ENCODE data around the gene MICB.
A peak's percentile ranks its signal among the peaks of the same experiment; 100 is the strongest.
"Not testable (repeated sequence)": the region's sequence is repeated elsewhere in the genome, so short reads cannot be mapped to it uniquely, and the experiment has no call there.

The MICB gene

DNA sequence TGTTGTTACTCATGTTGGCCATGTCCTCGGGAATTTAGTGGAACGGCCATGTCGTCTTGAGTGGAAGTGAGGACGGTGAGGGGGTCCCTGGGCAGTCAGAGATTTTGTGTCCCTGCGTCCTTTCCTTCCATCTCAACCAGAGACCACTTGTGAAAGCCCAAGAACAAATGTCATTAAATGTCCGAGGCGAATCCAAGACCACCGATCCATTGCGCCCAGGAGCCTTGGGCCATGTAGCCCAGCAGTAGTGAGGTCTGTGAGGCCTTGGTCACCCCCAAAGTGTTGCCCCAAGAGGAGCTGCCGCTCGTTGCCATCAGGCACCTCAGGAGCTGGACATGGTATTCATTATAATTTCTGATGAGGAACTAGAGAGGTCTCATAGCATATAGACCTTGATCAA, 17.4 kb upstream of the MICB start:
- no peak for DNase-seq
- TF ChIP-seq GATA1 (IDR thresholded peaks at IDR 0.05; ENCODE audit: low read depth, low read length) (no peak), POLR2A (IDR thresholded peaks at IDR 0.05; ENCODE audit: low read length) (no peak)

- TF ChIP-seq GATA1 (IDR thresholded peaks at IDR 0.05; ENCODE audit: low read depth, low read length) (no peak), POLR2A (IDR thresholded peaks at IDR 0.05; ENCODE audit: low read length) (no peak)
- no peak for DNase-seq
Observed at GRCh38 chr6:31483392-31483791, 14.6 kb upstream of the MICB start.

DNA sequence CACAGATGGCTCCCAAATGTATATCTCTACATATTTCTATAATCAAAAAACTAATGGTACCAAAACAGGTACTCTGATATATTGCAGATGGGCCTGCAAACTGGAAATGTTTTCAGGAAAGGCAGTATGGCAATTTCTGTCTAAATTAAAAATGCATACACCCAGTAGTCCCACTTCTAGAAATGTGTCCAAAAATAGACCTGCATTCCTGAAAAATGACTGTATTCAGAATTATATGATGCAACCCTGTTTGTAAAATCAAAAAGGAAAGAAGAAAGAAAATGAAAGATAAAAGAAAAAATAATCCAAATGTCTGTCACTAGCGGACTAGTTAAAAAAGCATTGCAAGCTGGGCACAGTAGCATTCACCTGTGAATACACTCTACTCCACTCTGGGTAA, 12.9 kb upstream of the MICB start:
- TF ChIP-seq POLR2A (IDR thresholded peaks at IDR 0.05; ENCODE audit: low read length) (no peak), GATA1 (IDR thresholded peaks at IDR 0.05; ENCODE audit: low read depth, low read length) (no peak)

DNA sequence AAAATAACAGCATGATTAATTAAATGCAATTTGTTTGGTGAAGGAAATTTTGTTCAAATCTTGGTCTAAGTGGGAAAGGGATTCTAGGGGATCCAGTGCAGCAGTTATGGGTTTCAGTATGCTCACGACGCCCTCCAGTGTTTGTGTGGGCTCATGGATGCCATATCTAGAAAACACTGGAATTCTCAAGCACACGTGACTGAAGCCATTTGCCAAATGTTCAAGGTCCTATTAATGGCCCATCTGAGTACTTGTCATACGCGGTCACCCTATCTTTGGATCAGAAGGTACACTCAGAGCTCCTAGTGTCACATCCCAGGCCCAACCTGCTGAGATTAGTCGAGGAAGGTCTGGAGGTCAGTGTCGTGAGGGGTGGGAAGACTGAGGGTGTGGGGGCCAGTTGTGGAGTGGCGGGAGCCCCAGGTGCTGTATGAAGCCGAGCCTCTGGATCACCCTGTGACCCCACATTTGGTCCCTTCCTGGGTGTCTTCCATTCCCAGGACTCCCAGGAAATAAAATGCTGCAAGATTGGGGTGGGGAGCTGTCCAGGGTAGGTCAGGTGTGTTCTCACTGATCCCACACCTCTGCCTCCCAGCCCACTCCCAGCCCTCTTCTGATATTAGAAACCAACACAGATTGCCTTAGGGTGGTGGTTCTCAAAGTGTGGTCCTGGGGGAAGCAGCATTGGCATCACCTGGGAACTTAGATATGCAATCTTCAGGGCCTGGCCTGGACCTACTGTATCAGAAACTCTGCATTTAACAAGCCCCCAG, 11.7 kb upstream of the MICB start:
- DNase-seq: not testable (repeated sequence)

More for the DNA sequence above, 12.9 kb upstream of the MICB start:
- DNase-seq: no peak

- not testable (repeated sequence) for DNase-seq
Observed at GRCh38 chr6:31487674-31488073, 10.3 kb upstream of the MICB start.

DNA sequence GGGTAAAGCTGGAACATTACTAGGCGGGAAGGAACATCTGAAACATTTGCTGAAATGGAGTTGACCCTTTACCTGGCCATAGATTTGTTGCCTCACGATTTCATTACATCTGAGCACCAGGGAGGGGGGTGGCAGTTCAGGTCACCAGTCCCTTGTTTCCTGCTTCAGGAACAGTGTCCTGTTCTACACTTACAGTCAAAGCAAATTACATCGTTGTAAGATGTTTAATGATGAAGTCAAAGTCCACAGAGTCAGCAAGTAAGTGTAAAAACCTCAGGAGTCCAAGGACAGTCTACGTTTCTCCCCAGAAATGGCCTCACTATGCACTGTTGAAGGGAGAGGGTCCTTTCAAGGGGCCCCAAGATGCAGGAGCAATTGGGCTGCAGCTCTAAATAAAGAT, 8.9 kb upstream of the MICB start:
- TF ChIP-seq GATA1 (IDR thresholded peaks at IDR 0.05; ENCODE audit: low read depth, low read length): no peak
- no peak for TF ChIP-seq POLR2A (IDR thresholded peaks at IDR 0.05; ENCODE audit: low read length)
- no peak for DNase-seq

DNA sequence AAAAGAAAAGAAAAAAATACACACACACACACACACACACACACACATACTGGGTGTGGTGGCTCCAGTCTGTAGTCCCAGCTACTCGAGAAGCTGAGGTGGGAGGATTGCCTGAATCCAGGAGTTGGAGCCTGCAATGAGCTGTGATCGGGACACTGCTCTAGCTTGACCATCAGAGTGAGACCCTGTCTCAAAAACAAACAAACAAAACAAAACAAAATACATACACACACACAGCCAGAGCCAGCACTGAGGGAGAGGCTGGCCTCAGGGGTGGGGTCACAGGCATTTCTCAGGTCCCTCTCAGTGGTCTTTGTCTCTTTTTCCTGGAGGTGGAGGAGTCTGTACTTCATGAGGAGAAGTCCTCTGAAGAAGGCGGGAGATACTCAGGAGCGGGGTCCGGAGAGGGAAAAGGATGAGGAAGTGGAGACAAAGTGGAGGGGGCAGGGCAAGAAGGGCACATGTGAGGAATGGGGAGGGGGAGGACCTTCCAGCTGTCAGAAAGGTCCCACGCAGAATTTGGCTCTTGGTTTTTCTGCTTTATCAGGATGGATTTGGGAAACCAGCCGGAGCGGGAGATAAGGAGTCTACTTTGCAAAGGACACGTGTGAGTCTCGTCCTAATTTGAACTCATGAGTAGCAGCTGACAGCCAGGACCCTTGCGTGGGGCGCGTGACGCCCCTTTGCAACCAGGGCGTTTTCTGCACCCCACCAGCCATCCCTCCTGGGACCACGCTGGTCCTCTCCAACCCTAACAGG, 7.7 kb upstream of the MICB start:
- DNase-seq: no peak
- TF ChIP-seq GATA1 (IDR thresholded peaks at IDR 0.05; ENCODE audit: low read depth, low read length) (no peak), POLR2A (IDR thresholded peaks at IDR 0.05; ENCODE audit: low read length) (no peak)

GRCh38 chr6:31493550-31493874, 4.4 kb upstream of the MICB start:
- not testable (repeated sequence) for DNase-seq

GRCh38 chr6:31493875-31494694, 3.9 kb upstream of the MICB start:
- no peak for TF ChIP-seq GATA1 (IDR thresholded peaks at IDR 0.05; ENCODE audit: low read depth, low read length)
- no peak for TF ChIP-seq POLR2A (IDR thresholded peaks at IDR 0.05; ENCODE audit: low read length)
- DNase-seq: peak; percentile 85 to 90

- TF ChIP-seq POLR2A (IDR thresholded peaks at IDR 0.05; ENCODE audit: low read length): no peak
- TF ChIP-seq GATA1 (IDR thresholded peaks at IDR 0.05; ENCODE audit: low read depth, low read length): no peak
- DNase-seq: peak in 1 of 2 experiments; percentile 28
Observed at GRCh38 chr6:31495580-31495979, 2.4 kb upstream of the MICB start.

- not testable (repeated sequence) for DNase-seq
Observed at GRCh38 chr6:31496826-31497225, 1.1 kb upstream of the MICB start.

- DNase-seq: peak in 1 of 2 experiments; percentile 7
Observed at GRCh38 chr6:31498748-31499147, 803 bp downstream of the MICB start.

GRCh38 chr6:31499648-31500047, 1.7 kb downstream of the MICB start:
- DNase-seq: not testable (repeated sequence)

More at GRCh38 chr6:31498748-31499147, 803 bp downstream of the MICB start:
- TF ChIP-seq POLR2A (IDR thresholded peaks at IDR 0.05; ENCODE audit: low read length): no peak
- no peak for TF ChIP-seq GATA1 (IDR thresholded peaks at IDR 0.05; ENCODE audit: low read depth, low read length)

DNA sequence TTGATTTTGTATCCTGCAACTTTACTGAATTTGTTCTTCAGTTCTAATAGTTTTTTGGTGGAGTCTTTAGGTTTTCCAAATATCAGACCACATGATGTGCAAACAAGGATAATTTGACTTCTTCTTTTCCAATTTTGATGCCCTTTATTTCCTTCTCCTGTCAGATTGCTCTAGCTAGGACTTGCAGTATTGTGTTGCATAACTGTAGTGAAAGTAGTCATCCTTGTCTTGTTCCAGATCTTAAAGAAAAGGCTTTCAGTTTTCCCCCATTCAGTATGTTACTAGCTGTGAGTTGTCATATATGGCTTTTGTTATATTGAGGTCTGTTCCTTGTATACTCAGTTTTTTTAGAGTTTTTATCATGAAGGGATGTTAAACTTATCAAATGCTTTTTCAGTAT, 4.6 kb downstream of the MICB start:
- no peak for DNase-seq
- TF ChIP-seq POLR2A (IDR thresholded peaks at IDR 0.05; ENCODE audit: low read length): no peak
- TF ChIP-seq GATA1 (IDR thresholded peaks at IDR 0.05; ENCODE audit: low read depth, low read length): no peak

GRCh38 chr6:31509036-31509435, 11.1 kb downstream of the MICB start:
- not testable (repeated sequence) for DNase-seq
